ENCODE measurements around the gene ITGA1. TPM values are rescaled to one million over a fixed set of nuclear protein-coding genes. Genes with fewer than 3 reads are reported as not detected.

Gene ITGA1
- total and polyA plus RNA-seq, 2 of the 13 experiments (the other 11 are each of a cell fraction or from before 2014, with no cell fraction given), result 23.1 to 28.6 TPM

DNA sequence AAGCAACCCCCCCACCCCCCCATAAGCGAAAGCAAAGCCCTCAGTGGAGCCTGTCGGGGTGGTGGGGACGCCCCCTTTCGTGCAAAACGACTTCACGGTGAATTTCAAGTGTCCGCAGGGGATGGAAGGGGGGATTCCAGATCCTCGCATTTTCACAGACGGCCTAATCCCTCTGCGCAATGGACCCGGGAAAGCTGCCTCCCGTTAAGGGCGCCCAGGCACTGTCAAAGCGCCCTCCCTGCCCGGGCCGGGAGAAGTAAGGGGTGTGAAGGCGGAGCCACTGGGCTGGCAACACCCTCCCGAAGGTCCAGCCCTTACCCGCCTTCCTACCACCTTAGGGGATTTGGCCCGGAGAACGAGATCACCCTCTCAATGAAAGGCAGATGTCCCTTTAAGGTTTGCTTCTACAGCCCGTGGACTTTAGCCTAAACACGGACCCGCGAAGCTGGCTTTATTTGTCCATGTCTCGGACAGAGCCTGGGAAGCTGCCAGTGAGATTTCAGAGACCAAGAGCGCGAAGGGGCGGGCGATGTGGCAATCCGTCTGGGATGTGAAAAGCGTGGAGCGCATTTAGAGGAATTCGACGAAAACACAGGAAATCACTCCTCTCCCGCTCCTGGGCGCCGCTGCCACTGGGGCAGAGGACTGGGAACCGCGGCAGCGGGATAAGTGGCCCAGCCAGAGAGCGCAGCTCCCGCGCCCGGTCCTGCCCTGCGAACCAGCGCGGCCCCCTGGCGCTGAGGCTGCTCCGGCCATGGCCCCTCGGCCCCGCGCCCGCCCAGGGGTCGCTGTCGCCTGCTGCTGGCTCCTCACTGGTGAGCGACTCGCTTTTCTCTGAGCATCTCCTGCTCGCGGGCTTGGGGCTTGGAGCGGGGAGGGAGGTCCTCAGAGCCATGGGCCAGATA lies at the start of gene ITGA1, which contains the start of gene PELO (continued):
- TF ChIP-seq FOXC1 (CRISPR knock-in tag; IDR thresholded peaks at IDR 0.05; ENCODE audit: borderline replicate concordance), result peak; percentile 87
- TF ChIP-seq, protein P1, sequence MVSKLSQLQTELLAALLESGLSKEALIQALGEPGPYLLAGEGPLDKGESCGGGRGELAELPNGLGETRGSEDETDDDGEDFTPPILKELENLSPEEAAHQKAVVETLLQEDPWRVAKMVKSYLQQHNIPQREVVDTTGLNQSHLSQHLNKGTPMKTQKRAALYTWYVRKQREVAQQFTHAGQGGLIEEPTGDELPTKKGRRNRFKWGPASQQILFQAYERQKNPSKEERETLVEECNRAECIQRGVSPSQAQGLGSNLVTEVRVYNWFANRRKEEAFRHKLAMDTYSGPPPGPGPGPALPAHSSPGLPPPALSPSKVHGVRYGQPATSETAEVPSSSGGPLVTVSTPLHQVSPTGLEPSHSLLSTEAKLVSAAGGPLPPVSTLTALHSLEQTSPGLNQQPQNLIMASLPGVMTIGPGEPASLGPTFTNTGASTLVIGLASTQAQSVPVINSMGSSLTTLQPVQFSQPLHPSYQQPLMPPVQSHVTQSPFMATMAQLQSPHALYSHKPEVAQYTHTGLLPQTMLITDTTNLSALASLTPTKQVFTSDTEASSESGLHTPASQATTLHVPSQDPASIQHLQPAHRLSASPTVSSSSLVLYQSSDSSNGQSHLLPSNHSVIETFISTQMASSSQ (IDR thresholded peaks at IDR 0.05; ENCODE audit: low read depth), result peak; percentile 41
- TF ChIP-seq, protein P1 (CRISPR knock-in tag; IDR thresholded peaks at IDR 0.05; ENCODE audit: borderline replicate concordance), result peak; percentile 83
- TF ChIP-seq KDM5B (CRISPR knock-in tag; IDR thresholded peaks at IDR 0.05; ENCODE audit: borderline replicate concordance), result peak; percentile 89; the same call in 1 of the 2 replicates
- TF ChIP-seq DPF2 (CRISPR knock-in tag; IDR thresholded peaks at IDR 0.05; ENCODE audit: borderline replicate concordance, low read depth), result no peak
- TF ChIP-seq, protein P2, sequence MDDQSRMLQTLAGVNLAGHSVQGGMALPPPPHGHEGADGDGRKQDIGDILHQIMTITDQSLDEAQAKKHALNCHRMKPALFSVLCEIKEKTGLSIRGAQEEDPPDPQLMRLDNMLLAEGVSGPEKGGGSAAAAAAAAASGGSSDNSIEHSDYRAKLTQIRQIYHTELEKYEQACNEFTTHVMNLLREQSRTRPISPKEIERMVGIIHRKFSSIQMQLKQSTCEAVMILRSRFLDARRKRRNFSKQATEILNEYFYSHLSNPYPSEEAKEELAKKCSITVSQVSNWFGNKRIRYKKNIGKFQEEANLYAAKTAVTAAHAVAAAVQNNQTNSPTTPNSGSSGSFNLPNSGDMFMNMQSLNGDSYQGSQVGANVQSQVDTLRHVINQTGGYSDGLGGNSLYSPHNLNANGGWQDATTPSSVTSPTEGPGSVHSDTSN (CRISPR knock-in tag; IDR thresholded peaks at IDR 0.05; ENCODE audit: borderline replicate concordance), result no peak
- TF ChIP-seq MIER3 (CRISPR knock-in tag; IDR thresholded peaks at IDR 0.05; ENCODE audit: borderline replicate concordance), result no peak
- TF ChIP-seq, protein P3, sequence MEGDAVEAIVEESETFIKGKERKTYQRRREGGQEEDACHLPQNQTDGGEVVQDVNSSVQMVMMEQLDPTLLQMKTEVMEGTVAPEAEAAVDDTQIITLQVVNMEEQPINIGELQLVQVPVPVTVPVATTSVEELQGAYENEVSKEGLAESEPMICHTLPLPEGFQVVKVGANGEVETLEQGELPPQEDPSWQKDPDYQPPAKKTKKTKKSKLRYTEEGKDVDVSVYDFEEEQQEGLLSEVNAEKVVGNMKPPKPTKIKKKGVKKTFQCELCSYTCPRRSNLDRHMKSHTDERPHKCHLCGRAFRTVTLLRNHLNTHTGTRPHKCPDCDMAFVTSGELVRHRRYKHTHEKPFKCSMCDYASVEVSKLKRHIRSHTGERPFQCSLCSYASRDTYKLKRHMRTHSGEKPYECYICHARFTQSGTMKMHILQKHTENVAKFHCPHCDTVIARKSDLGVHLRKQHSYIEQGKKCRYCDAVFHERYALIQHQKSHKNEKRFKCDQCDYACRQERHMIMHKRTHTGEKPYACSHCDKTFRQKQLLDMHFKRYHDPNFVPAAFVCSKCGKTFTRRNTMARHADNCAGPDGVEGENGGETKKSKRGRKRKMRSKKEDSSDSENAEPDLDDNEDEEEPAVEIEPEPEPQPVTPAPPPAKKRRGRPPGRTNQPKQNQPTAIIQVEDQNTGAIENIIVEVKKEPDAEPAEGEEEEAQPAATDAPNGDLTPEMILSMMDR (CRISPR knock-in tag; IDR thresholded peaks at IDR 0.05), result peak; percentile 86
- TF ChIP-seq ZNF749 (CRISPR knock-in tag; IDR thresholded peaks at IDR 0.05; ENCODE audit: borderline replicate concordance), result peak; percentile 85; the same call in 1 of the 2 replicates
- 0 out of 2 replicates have a peak, but pooled peaks have one; percentile 43 for TF ChIP-seq ETV6 (CRISPR knock-in tag; conservative IDR thresholded peaks at IDR 0.05)
- TF ChIP-seq, protein P4, sequence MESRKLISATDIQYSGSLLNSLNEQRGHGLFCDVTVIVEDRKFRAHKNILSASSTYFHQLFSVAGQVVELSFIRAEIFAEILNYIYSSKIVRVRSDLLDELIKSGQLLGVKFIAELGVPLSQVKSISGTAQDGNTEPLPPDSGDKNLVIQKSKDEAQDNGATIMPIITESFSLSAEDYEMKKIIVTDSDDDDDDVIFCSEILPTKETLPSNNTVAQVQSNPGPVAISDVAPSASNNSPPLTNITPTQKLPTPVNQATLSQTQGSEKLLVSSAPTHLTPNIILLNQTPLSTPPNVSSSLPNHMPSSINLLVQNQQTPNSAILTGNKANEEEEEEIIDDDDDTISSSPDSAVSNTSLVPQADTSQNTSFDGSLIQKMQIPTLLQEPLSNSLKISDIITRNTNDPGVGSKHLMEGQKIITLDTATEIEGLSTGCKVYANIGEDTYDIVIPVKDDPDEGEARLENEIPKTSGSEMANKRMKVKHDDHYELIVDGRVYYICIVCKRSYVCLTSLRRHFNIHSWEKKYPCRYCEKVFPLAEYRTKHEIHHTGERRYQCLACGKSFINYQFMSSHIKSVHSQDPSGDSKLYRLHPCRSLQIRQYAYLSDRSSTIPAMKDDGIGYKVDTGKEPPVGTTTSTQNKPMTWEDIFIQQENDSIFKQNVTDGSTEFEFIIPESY (CRISPR knock-in tag; IDR thresholded peaks at IDR 0.05), result no peak; the same call in 1 of the 2 replicates
- no peak for TF ChIP-seq ISX (CRISPR knock-in tag; conservative IDR thresholded peaks at IDR 0.05)
- no peak for TF ChIP-seq SNRNP70 (IDR thresholded peaks at IDR 0.05; ENCODE audit: low read depth, low read length)
- TF ChIP-seq ZSCAN31 (CRISPR knock-in tag; IDR thresholded peaks at IDR 0.05; ENCODE audit: low read depth), result peak; percentile 96
- peak; percentile 73; the same call in 1 of the 2 replicates for TF ChIP-seq ZNF598 (CRISPR knock-in tag; IDR thresholded peaks at IDR 0.05; ENCODE audit: borderline replicate concordance)
- no peak for TF ChIP-seq HOXA7 (CRISPR knock-in tag; IDR thresholded peaks at IDR 0.05)
- TF ChIP-seq, protein P5, sequence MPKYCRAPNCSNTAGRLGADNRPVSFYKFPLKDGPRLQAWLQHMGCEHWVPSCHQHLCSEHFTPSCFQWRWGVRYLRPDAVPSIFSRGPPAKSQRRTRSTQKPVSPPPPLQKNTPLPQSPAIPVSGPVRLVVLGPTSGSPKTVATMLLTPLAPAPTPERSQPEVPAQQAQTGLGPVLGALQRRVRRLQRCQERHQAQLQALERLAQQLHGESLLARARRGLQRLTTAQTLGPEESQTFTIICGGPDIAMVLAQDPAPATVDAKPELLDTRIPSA (CRISPR knock-in tag; IDR thresholded peaks at IDR 0.05; ENCODE audit: borderline replicate concordance), result no peak

Measured in HepG2 (cell line).